A549 (cell line): ENCODE measurements around the gene KIAA0513.

Experiments used
- CBX8 ChIP-seq: fragments of 200-600 bp; sonication (generic); IDR thresholded peaks from 2 replicates; pipeline ENCODE4 v1.6.1; 2016
- CEBPB ChIP-seq, 2 experiments: fragments of >200 bp in 1 of 2; sonication (Bioruptor Twin) in 1 of 2; formaldehyde crosslinking in 1 of 2; IDR thresholded peaks; 2 replicates each; pipeline ENCODE4 v1.6.1; 2012 to 2016
- CTCF ChIP-seq: fragments of >200 bp; sonication (Bioruptor Twin); formaldehyde crosslinking; IDR thresholded peaks from 3 replicates; pipeline ENCODE4 v1.5.1; 2016
- EP300 ChIP-seq, 2 experiments: fragments of >200 bp; sonication (Bioruptor Twin); formaldehyde crosslinking; IDR thresholded peaks; 2 replicates in 1 of 2; 3 replicates in 1 of 2; pipeline ENCODE4 v1.6.1; 2016 to 2017
- PHF8 ChIP-seq: fragments of 200-600 bp; sonication (generic); IDR thresholded peaks from 2 replicates; pipeline ENCODE4 v1.6.1; 2016; ENCODE audit warnings: low read depth, mild to moderate bottlenecking, antibody characterized with exemption, moderate library complexity, borderline replicate concordance
- POLR2AphosphoS2 ChIP-seq: conservative IDR thresholded peaks from 2 replicates; pipeline ENCODE4 v1.6.1; 2012; ENCODE audit warnings: low read length, improper control_type of control experiment, inconsistent platforms
- USF2 ChIP-seq: fragments of 450-650 bp; IDR thresholded peaks from 2 replicates; pipeline ENCODE4 v1.6.1; 2014; ENCODE audit warnings: antibody characterized with exemption
- ZFP36 ChIP-seq: fragments of 450-650 bp; IDR thresholded peaks from 2 replicates; pipeline ENCODE4 v1.6.1; 2014; ENCODE audit warnings: borderline replicate concordance; ENCODE audit not compliant: partially characterized antibody
- TF ChIP-seq, protein P1 (sequence below): fragments of 200-600 bp; sonication (generic); IDR thresholded peaks from 2 replicates; pipeline ENCODE4 v1.6.1; 2016; ENCODE audit warnings: antibody characterized with exemption, mild to moderate bottlenecking, moderate library complexity

DNA sequence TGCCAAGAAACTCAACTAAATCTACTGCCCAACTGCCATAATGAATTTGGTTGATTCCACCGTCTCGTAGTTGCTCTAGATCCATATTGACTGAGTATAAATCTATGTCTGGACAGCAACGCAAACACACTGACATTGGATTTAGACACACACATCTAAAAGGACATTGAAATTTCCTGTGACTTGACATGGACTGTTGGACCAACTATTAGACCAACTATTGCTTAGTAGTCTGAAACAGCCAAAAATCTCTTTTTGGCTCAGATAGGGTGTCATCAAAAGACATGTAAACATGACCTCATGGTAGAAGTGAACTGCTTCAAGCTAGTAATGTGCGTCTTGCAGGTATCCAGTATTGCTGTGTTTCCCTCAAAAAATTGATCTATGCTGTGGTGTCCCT lies 31.3 kb downstream of the KIAA0513 start:
- no peak for TF ChIP-seq CTCF
- TF ChIP-seq CBX8 = no peak
- no peak for TF ChIP-seq POLR2AphosphoS2
- TF ChIP-seq USF2 = no peak
- TF ChIP-seq EP300 (IDR thresholded peaks at IDR 0.05) = no peak
- TF ChIP-seq, protein P1, sequence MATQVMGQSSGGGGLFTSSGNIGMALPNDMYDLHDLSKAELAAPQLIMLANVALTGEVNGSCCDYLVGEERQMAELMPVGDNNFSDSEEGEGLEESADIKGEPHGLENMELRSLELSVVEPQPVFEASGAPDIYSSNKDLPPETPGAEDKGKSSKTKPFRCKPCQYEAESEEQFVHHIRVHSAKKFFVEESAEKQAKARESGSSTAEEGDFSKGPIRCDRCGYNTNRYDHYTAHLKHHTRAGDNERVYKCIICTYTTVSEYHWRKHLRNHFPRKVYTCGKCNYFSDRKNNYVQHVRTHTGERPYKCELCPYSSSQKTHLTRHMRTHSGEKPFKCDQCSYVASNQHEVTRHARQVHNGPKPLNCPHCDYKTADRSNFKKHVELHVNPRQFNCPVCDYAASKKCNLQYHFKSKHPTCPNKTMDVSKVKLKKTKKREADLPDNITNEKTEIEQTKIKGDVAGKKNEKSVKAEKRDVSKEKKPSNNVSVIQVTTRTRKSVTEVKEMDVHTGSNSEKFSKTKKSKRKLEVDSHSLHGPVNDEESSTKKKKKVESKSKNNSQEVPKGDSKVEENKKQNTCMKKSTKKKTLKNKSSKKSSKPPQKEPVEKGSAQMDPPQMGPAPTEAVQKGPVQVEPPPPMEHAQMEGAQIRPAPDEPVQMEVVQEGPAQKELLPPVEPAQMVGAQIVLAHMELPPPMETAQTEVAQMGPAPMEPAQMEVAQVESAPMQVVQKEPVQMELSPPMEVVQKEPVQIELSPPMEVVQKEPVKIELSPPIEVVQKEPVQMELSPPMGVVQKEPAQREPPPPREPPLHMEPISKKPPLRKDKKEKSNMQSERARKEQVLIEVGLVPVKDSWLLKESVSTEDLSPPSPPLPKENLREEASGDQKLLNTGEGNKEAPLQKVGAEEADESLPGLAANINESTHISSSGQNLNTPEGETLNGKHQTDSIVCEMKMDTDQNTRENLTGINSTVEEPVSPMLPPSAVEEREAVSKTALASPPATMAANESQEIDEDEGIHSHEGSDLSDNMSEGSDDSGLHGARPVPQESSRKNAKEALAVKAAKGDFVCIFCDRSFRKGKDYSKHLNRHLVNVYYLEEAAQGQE = no peak
- no peak for TF ChIP-seq PHF8
- TF ChIP-seq ZFP36 = no peak
- TF ChIP-seq CEBPB (IDR thresholded peaks at IDR 0.05) = no peak
